HL-60 (cell line): Measurements from ENCODE around the gene OPHN1.

ENCODE experiments used
- DNase-seq, 2 experiments: peaks; one replicate each; pipeline ENCODE4 v3.0.0-alpha.2; 2010 to 2020; ENCODE audit warnings: low read depth in 1 of 2, low spot score in 1 of 2
- H3K27ac ChIP-seq: fragments of 250-450 bp; sonication (Bioruptor Pico); replicated peaks from 2 replicates; pipeline ENCODE4 v1.5.1; 2020; ENCODE audit warnings: mild to moderate bottlenecking, moderate library complexity
- H3K27me3 ChIP-seq: fragments of 250-450 bp; sonication (Bioruptor Pico); 2 replicates; pipeline ENCODE4 v1.5.1; 2021; ENCODE audit warnings: mild to moderate bottlenecking, moderate library complexity; ENCODE audit not compliant: insufficient read depth, poor library complexity, severe bottlenecking
- H3K4me3 ChIP-seq: replicated peaks from 2 replicates; pipeline ENCODE4 v1.5.1; 2011; ENCODE audit warnings: mild to moderate bottlenecking, control low read depth, low read length; ENCODE audit not compliant: insufficient read depth
- GABPA ChIP-seq: IDR thresholded peaks from 2 replicates; pipeline ENCODE4 v1.6.1; 2012; ENCODE audit warnings: low read depth
- POLR2AphosphoS5 ChIP-seq: IDR thresholded peaks from 2 replicates; pipeline ENCODE4 v1.6.1; 2012; ENCODE audit warnings: low read depth
- SPI1 ChIP-seq: IDR thresholded peaks from 2 replicates; pipeline ENCODE4 v1.6.1; 2012; ENCODE audit warnings: low read depth, mild to moderate bottlenecking, borderline replicate concordance
- TF ChIP-seq, protein P1 (sequence below): IDR thresholded peaks from 2 replicates; pipeline ENCODE4 v1.6.1; 2012; ENCODE audit warnings: low read depth; ENCODE audit not compliant: insufficient replicate concordance
- TF ChIP-seq, protein P2 (sequence below): IDR thresholded peaks from one replicate; pipeline ENCODE4 v1.5.1; 2011; ENCODE audit warnings: low read length, control low read depth, inconsistent platforms; ENCODE audit not compliant: insufficient read depth

The OPHN1 gene

DNA sequence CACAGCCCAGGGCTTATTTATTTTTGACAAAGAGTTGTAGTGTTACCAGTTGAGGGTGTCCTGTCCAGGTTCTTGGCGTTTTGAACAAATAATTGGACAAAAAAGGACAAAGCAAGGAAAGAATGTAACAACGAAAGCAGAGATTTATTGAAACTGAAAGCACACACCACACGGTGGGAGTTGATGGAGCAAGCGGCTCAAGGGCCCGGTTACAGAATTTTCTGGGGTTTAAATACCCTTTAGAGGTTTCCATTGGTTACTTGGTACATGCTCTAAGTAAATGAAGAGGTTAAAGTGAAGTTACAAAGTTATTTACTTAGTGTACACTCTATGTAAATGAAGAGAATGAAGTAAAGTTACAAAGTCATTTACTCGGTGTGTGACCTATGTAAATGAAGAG is 27.8 kb upstream of the OPHN1 start:
- DNase-seq, result no peak
- Histone ChIP-seq H3K27me3 (no peaks in the 10 kb centered on the region), H3K27ac (no peak overlapping the region), H3K4me3 (no peak overlapping the region)
- no peak for TF ChIP-seq GABPA
- TF ChIP-seq, protein P1, sequence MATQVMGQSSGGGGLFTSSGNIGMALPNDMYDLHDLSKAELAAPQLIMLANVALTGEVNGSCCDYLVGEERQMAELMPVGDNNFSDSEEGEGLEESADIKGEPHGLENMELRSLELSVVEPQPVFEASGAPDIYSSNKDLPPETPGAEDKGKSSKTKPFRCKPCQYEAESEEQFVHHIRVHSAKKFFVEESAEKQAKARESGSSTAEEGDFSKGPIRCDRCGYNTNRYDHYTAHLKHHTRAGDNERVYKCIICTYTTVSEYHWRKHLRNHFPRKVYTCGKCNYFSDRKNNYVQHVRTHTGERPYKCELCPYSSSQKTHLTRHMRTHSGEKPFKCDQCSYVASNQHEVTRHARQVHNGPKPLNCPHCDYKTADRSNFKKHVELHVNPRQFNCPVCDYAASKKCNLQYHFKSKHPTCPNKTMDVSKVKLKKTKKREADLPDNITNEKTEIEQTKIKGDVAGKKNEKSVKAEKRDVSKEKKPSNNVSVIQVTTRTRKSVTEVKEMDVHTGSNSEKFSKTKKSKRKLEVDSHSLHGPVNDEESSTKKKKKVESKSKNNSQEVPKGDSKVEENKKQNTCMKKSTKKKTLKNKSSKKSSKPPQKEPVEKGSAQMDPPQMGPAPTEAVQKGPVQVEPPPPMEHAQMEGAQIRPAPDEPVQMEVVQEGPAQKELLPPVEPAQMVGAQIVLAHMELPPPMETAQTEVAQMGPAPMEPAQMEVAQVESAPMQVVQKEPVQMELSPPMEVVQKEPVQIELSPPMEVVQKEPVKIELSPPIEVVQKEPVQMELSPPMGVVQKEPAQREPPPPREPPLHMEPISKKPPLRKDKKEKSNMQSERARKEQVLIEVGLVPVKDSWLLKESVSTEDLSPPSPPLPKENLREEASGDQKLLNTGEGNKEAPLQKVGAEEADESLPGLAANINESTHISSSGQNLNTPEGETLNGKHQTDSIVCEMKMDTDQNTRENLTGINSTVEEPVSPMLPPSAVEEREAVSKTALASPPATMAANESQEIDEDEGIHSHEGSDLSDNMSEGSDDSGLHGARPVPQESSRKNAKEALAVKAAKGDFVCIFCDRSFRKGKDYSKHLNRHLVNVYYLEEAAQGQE, result no peak
- TF ChIP-seq, protein P2, sequence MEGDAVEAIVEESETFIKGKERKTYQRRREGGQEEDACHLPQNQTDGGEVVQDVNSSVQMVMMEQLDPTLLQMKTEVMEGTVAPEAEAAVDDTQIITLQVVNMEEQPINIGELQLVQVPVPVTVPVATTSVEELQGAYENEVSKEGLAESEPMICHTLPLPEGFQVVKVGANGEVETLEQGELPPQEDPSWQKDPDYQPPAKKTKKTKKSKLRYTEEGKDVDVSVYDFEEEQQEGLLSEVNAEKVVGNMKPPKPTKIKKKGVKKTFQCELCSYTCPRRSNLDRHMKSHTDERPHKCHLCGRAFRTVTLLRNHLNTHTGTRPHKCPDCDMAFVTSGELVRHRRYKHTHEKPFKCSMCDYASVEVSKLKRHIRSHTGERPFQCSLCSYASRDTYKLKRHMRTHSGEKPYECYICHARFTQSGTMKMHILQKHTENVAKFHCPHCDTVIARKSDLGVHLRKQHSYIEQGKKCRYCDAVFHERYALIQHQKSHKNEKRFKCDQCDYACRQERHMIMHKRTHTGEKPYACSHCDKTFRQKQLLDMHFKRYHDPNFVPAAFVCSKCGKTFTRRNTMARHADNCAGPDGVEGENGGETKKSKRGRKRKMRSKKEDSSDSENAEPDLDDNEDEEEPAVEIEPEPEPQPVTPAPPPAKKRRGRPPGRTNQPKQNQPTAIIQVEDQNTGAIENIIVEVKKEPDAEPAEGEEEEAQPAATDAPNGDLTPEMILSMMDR, result no peak
- no peak for TF ChIP-seq SPI1
- TF ChIP-seq POLR2AphosphoS5, result no peak

DNA sequence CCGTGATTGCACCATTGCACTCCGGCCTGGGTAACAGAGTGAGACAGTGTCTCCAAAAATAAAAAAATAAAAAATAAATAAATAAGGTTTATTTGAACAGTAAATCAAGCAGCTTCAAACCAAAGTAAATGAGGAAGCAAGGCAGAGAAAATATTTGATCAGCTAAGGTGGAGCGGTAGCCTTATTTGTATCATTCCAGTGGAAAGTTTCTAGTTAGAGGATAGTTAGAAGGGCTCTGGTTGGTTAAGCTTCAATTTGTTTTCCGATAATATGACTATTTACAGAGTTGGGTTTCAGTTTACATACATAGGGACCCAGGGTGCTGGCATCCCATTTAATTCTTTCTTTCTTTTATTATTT is 21.8 kb upstream of the OPHN1 start:
- DNase-seq, result no peak
- Histone ChIP-seq H3K27ac (no peak overlapping the region), H3K4me3 (no peak overlapping the region), H3K27me3 (no peaks in the 10 kb centered on the region)
- TF ChIP-seq, protein P2, result no peak
- TF ChIP-seq SPI1 (no peak), GABPA (no peak), POLR2AphosphoS5 (no peak)
- TF ChIP-seq, protein P1, result no peak

DNA sequence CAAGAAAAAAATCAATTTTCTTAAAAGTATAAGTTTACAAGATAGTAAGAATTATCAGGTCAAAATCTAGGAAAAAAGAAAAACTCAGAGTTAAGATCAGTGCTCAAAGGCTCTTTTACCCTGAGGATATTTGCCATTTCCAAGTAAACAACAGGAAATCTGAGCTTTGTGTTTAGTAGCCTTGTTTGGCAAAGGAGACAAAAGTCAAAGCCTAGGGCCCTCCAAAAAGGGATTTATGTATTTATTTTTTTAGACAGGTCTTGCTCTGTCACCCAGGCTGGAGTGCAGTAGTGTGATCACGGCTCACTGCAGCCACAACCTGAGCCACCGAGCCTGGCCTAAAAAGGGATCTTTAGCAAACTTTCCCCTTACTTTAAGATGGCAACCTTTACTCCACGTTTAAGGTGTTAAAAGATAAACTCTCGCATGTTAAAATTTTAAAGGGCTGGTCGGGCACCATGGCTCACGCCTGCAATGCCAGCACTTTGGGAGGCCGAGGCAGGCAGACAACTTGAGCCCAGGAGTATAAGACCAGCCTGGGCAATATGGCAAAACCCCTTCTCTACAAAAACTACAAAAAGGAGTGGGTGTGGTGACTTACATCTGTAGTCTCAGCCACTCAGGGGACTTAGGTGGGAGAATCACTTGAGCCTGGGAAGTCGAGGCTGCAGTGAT is 21.3 kb upstream of the OPHN1 start:
- Histone ChIP-seq H3K27me3 (no peaks in the 10 kb centered on the region), H3K27ac (no peak overlapping the region), H3K4me3 (no peak overlapping the region)
- TF ChIP-seq, protein P1, result no peak
- TF ChIP-seq POLR2AphosphoS5 (no peak), SPI1 (no peak), GABPA (no peak)
- TF ChIP-seq, protein P2, result no peak
- no peak for DNase-seq
